HG02571 (cell line): Measurements from ENCODE around the gene TRERF1.

Experiments used
- ATAC-seq: cut with Tn5 transposase; IDR thresholded peaks from one replicate; pipeline ENCODE4 v1.9.1; 2021; ENCODE audit warnings: mild to moderate bottlenecking, moderate library complexity; ENCODE audit not compliant: unreplicated experiment

The TRERF1 gene

GRCh38 chr6:42315991-42316970, 135.4 kb downstream of the TRERF1 start:
- no peak for ATAC-seq

DNA sequence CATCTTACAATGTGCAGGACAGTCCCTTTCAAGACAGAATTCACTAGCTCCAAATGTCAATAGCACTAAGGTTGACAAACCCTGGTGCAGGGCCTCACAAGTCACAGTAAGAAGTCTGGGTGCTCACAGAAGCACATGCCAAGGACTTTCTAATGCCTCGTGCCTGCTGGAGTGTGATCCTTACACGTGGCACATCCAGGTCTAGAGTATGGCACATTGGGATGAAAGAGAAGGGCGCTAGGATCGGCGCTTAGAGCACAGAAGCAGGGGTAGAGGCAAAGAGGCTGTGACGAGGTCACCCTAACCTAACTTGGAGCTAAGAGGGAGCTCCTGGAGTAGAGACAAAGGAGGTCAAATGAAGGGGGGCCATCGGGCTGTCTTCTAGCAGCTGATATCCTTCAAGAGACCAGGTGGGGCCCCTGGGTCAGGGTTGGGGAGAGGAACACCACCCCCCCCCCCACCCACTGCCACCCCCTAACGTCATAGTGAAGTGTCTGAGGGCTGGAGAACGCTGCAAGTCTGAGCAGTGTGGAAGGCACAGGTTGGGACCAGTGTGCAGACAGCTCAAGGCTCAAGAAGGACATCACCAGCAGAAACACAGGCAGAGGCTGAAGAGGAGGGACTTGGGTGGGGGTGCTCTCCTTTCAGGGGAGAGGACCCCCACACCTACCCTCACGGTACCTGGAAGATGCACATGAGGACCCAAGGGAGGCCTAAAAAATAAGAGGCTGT, 136.3 kb downstream of the TRERF1 start:
- no peak for ATAC-seq

DNA sequence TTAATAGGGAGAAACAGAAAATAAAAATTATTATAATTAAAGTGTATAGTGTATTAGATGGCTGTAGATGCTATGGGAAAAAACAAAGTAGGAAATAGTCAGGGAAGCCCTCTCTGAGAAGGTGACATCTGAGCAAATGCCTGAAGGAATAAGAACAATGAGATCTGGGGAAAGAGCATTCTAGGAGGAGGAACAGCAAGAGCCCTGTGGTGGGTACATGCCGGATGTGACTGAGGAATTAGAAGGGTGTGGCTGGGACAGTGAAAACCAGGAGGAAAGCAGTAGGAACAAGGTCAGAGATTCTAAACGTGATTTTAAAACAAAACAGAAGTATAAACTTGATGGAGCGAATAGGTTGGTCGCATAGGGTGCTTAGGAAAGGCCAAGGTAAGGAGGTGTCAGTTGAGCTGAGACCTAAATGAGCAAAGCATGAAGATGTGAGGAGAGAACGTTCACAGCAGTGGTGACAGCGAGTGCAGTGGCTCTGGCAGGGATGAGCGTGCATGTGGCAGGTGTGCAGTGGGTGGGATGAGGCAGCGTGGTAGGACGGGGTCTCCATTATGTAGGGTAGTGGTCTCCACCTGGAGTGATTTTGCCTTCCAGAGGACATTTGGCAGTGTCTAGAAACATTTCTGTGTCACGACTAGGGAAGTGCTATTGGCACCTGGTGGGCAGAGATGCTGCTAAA, 137.0 kb downstream of the TRERF1 start:
- no peak for ATAC-seq

GRCh38 chr6:42313941-42314570, 137.7 kb downstream of the TRERF1 start:
- no peak for ATAC-seq

DNA sequence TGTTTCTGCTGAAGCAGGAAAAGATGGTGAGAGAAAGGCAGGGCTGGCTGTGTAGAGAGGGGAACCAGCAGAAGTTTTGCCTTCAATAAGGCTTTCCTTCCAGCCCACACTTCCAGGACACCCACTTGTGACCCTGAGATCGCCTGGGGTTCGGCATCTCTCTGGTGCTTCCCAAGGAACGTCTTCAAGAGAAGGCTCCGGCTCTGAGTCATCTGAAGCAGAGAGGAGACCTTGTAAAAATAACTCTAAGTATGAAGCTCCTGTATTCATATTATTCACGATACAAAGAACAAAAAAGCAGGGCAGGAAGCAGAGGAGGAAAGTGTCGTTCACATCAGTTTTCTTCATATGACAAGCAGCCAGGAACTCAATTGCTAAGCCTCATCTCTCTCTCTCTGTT, 138.7 kb downstream of the TRERF1 start:
- no peak for ATAC-seq

GRCh38 chr6:42307141-42307470, 144.6 kb downstream of the TRERF1 start:
- ATAC-seq, result no peak

DNA sequence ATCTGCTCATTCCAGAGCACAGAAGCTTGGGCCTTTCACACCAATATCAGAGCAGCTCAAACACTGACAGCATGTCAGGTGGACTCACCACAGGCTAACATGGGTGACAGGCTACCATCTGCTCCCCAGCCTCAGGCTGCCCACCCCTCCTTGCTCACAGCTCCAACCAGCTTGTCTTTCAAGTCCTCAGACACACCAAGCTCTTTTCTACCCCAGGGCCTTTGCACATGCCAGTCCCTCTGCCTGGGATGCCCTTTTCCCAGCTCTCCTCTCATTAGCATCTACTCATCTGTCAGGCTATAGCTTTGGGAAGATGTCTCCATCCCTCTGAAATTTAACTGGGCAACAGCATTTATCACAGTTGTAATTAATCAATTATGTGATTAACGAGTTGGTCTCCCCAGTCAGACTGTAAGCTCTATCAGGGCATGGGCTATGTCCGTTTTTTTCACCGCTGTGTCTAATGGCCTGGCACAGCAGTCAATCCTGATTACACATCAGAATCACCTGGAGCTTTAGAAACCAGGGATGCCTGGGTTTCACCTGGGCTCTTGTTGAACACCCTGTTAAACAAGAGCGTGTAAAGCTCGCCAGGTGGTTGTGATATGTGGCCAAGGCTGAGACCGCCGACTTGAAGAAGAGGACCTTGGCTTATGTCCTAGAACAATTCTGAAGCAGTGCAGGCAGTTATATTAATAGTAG, 145.1 kb downstream of the TRERF1 start:
- ATAC-seq, result no peak

GRCh38 chr6:42304053-42304712, 147.5 kb downstream of the TRERF1 start:
- no peak for ATAC-seq

DNA sequence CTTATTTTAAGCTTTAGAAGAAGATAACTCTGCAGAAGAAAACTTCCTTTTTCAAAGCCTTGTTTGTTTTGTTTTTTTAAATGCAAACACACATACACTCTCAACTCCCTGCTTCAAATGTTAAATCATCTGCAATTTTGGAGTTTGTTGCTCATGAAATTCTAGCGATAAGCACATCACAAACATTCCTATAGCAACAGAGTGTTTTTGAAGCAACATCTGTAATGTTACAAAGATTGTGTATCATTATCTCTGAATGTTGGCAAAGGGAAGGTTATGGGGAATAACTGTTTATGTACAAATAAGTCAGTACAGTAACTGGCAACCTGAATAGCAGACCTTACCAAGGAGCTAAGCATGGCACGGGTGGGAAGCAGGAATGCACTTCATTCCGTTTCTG, 149.3 kb downstream of the TRERF1 start:
- no peak for ATAC-seq

DNA sequence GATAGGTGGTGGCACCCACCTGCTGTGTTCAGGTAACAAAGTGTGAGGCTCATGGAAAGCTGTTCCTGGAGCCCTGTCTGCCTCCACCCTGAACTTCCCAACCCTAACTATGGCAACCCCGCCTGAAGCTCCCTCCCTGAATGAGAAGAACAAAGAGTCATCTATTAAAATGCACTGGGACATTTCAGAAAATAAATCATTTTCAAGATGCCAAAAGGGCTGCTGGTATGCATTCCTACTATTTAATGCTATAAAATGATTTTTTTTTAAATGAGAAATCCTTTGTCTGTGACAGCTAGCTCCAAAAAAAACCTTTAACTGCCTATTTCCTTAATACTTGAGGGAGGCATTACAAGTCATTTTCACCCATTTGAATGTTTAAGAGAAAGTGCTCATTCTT, 149.7 kb downstream of the TRERF1 start:
- ATAC-seq, result no peak

GRCh38 chr6:42300701-42301100, 151.0 kb downstream of the TRERF1 start:
- ATAC-seq, result no peak

DNA sequence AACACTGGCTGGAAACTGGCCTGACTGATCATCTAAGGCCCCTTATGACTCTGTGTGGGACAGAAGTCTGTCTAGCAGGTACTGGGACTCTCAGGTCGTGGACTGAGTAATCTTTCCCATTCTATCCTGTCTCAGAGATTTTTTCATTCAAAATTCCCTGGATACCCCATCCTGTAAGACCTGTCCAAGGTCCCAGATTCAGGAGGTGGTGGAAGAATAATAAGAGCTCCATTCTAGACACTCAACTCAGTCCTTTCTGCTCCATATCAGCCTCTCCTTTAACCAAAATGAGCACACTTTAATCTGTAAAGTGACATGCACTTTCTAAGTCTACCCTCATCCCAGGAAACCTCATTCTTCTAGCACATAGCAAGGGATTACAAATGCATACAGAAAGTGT, 151.5 kb downstream of the TRERF1 start:
- no peak for ATAC-seq

GRCh38 chr6:42297661-42298060, 154.1 kb downstream of the TRERF1 start:
- no peak for ATAC-seq

GRCh38 chr6:42296614-42297013, 155.1 kb downstream of the TRERF1 start:
- no peak for ATAC-seq

DNA sequence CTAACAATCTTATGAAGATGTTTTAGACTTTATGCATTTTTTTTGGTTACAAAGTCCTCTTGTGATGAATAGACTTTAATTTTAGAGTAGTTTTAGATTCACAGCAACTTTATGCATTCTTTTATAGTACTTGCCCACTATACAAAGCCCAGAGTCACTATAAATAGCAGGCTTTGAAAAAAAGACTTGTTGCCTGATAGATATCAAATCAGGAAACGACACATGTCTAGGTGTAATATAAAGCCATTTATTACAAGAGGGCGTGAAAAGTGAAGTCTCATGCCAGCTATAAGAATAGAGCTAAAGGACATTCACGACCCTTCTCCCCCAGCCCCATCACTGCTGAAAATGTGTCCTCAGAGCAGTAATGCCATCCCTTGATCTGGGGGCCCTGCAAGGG, 156.0 kb downstream of the TRERF1 start:
- ATAC-seq, result no peak

DNA sequence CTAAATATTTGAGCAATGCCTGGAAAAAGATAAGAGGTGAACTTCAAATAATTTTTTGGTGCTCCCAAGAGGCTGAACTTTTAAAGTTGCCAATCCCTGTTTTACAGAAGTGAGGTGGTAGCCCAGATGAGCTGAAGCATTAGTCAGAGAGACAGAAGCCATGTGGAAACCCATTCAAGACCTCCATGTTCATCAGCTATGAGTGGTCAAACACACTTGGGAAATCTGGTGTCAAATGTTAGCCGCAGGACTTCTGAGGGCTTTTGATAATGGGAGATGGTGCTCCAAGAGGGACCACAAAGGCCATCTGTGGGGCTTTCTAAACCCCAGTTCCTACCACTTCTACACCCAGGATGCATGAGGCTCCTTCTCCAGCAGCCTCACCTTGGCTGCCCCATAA, 156.5 kb downstream of the TRERF1 start:
- no peak for ATAC-seq

GRCh38 chr6:42294759-42295158, 157.0 kb downstream of the TRERF1 start:
- no peak for ATAC-seq

- no peak for ATAC-seq
These were observed 158.2 kb downstream of the TRERF1 start for GRCh38 chr6:42293386-42293977.

DNA sequence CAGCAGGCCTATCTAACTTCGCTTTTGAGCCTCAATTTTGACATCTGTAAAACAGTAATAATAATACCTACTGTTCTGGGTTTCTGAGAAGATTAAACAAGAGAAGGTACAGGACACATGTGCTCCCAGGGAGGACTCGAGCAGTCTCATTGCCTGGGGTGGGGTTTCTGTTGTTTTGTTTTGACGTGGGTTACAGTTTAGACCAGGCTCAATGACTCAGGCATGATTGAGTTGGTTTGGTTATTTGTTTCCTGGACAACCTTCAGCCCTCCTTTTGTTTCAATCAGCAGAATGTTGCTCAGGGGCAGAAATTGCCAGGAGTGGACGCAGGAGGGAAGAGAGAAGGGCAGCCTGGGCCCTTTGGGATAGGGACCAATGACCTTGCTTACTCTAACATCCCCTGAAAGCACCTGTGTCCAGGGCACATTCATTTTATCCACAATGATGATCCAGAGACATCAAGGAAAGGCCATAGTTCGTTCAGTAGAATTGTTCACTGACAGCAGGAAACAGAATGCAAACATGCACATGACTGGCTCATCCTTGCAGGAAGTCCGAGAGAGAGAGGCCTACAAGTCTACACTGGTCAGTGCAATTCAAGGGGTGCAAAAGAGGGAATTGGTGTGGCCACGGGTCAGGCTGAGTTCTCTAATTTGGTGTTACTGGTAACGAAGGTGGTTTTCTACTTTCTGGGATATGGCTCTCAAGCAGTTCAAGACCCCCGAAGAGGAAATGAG, 159.6 kb downstream of the TRERF1 start:
- ATAC-seq, result no peak
